Left renal cortex interstitium (tissue), 4 donors: ENCODE results near the gene B4GALNT3. TPM values are rescaled to one million over a fixed set of nuclear protein-coding genes. Genes with fewer than 3 reads are reported as not detected.

Experiments
- DNase-seq, 4 donors: peaks; one replicate each; pipeline ENCODE4 v3.0.0-alpha.2; 2013; ENCODE audit warnings: low read depth in 4 of 4, low spot score in 2 of 4, missing footprints in 1 of 4
- polyA plus RNA-seq, 4 donors: library from polyadenylated mRNA; unstranded; fragments of 120-200 nt; gene quantifications; one replicate each; pipeline ENCODE4 v1.2.1, GENCODE V29; 2013; ENCODE audit not compliant: insufficient read length in 4 of 4

Gene B4GALNT3
- polyA plus RNA-seq, 4 donors: 13.6 to 24.0 (median 17.3) TPM

GRCh38 chr12:586318-587071, 126.8 kb downstream of the B4GALNT3 start:
- DNase-seq: no peak

- no peak for DNase-seq
These were observed 127.6 kb downstream of the B4GALNT3 start for GRCh38 chr12:587132-588023.

- no peak for DNase-seq
These were observed 128.2 kb downstream of the B4GALNT3 start for GRCh38 chr12:588024-588322.

GRCh38 chr12:588646-589045, 128.9 kb downstream of the B4GALNT3 start:
- no peak for DNase-seq

- DNase-seq: no peak
These were observed 130.5 kb downstream of the B4GALNT3 start for GRCh38 chr12:590206-590750.

- DNase-seq: no peak
These were observed 131.7 kb downstream of the B4GALNT3 start for GRCh38 chr12:591167-592023.

GRCh38 chr12:592024-592505, 132.3 kb downstream of the B4GALNT3 start:
- no peak for DNase-seq

- no peak for DNase-seq
These were observed 133.9 kb downstream of the B4GALNT3 start for GRCh38 chr12:593396-594270.

GRCh38 chr12:597926-598568, 138.3 kb downstream of the B4GALNT3 start:
- no peak for DNase-seq

- no peak for DNase-seq
These were observed 140.0 kb downstream of the B4GALNT3 start for GRCh38 chr12:599756-600155.

GRCh38 chr12:601976-602699, 142.4 kb downstream of the B4GALNT3 start:
- no peak for DNase-seq

GRCh38 chr12:602700-603068, 142.9 kb downstream of the B4GALNT3 start:
- no peak for DNase-seq

GRCh38 chr12:604956-605355, 145.2 kb downstream of the B4GALNT3 start:
- DNase-seq: no peak

GRCh38 chr12:607541-608001, 147.8 kb downstream of the B4GALNT3 start:
- no peak for DNase-seq

- no peak for DNase-seq
These were observed 148.7 kb downstream of the B4GALNT3 start for GRCh38 chr12:608413-608812.

GRCh38 chr12:608921-609320, 149.2 kb downstream of the B4GALNT3 start:
- no peak for DNase-seq

- DNase-seq: no peak
These were observed 152.0 kb downstream of the B4GALNT3 start for GRCh38 chr12:611721-612120.

GRCh38 chr12:612293-612692, 152.6 kb downstream of the B4GALNT3 start:
- DNase-seq: no peak
